ENCODE results near the gene DHRSX.
A peak's percentile ranks its signal among the peaks of the same experiment; 100 is the strongest.
"Not testable (repeated sequence)": the region's sequence is repeated elsewhere in the genome, so short reads cannot be mapped to it uniquely, and the experiment has no call there.

The DHRSX gene

DNA sequence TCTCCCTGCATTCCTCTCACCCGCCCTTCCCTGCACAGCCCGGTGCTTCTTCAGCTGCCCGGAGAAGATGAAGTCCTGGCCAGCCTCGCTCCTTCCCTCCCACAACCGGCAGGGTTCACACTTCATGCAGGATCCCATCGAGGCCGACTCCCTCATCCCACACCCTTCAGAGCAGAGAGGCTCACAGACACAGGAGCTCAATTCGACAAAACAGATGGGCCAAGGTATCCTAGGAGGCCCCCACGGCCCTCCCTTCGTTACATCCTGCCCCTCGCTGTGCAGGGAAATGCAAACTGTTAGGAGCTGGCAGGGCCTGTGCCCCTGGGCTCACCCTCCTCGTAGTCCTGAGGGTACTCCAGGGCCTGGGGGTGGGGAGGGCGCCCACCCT is 238.1 kb downstream of the DHRSX start:
- no peaks in the 10 kb centered on the region for H3K9me3 ChIP-seq (ENCODE audit: low read depth, low read length)
- no peaks in the 10 kb centered on the region for H3K36me3 ChIP-seq (ENCODE audit: insufficient read depth, low read length)
- no peak overlapping the region for H3K9ac ChIP-seq (ENCODE audit: insufficient read length)
- DNase-seq (ENCODE audit: low read depth, low spot score), result no peak
- no peak for TF ChIP-seq POLR2AphosphoS5 (IDR thresholded peaks at IDR 0.05; ENCODE audit: borderline replicate concordance, low read depth, low read length)
- no peak for TF ChIP-seq EZH2 (IDR thresholded peaks at IDR 0.05)
- no peak for TF ChIP-seq FOXP2 (optimal IDR thresholded peaks at IDR 0.05; ENCODE audit: control extremely low read depth, extremely low read length, insufficient read depth)
- no peak overlapping the region for H3K4me3 ChIP-seq
- no peak overlapping the region for H3K27ac ChIP-seq

DNA sequence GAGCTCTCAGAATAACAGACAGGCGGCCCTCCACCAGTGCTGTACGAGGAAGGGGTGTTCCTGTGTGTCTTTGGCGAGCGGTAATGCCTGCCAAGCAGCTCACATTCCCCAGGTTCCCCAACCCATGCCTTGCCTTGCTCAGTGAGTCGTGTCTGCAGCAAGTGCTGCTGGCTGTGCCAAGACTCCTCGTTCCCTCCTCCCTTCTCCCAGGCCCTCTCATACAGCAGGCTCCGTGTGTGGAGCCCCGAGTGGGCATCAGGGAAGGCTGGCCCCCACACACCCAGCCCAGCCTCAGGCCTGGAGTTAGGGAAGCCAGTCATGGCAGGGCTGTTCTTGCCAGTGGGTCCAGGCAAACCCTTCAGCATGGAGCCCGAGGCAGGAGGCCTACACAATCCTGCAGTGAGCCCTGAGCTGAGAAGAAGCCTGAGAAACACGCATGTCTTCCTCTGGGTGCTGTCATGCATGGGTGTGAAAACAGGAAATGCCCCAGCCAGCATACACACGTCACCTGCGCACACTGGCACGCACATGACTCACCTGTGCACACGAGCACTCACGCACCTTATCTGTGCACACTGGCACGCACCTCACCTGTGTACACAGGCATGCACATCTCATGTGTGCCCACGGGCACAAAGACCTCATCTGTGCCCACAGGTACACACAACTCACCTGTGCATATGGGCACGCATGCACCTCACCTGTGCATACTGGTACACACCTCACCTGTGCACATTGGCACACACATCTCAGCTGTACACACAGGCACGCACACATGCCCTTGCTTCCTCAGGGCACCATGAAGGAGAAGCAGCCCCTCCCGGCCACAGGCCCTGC is 238.7 kb downstream of the DHRSX start:
- Histone ChIP-seq H3K27ac (no peak overlapping the region), H3K36me3 (ENCODE audit: insufficient read depth, low read length) (no peaks in the 10 kb centered on the region), H3K9me3 (ENCODE audit: low read depth, low read length) (no peaks in the 10 kb centered on the region), H3K4me3 (no peak overlapping the region), H3K9ac (ENCODE audit: insufficient read length) (no peak overlapping the region)
- TF ChIP-seq POLR2AphosphoS5 (IDR thresholded peaks at IDR 0.05; ENCODE audit: borderline replicate concordance, low read depth, low read length) (no peak), EZH2 (IDR thresholded peaks at IDR 0.05) (no peak), FOXP2 (optimal IDR thresholded peaks at IDR 0.05; ENCODE audit: control extremely low read depth, extremely low read length, insufficient read depth) (no peak)
- DNase-seq (ENCODE audit: low read depth, low spot score), result no peak

DNA sequence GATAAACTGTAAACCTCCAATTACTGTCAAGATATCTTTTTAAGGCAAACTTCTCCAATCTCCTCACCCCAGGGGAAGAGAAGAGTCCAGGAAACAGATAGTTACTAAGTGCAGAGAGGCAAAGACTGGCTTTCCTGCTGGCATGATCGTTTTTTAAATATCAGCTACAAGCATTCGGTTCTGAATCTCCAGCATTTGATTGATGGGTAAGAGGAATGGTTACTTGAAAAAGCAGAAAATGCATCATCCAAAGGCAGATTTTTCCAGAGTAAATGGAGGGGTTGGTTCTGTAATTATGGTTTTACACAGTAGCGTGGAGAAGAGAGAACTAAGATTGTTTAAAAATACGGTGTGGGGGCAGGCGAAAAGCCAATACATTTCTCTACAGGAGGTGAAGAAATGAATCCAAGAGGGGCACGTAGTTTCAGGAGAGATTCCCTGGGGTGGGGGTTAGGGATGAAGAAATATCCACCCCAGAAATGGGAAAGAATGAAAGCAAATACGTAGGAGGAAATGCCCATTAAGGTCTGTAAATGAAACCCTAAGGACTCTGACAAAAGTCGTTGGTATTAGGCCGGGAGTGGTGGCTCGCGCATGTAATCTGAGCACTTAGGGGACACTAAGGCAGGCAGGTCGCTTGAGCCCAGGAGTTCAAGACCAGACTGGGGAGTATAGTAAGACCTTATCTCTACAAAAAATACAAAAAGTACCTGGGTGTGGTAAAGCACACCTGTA is 248.3 kb downstream of the DHRSX start:
- Histone ChIP-seq H3K27ac (no peak overlapping the region), H3K36me3 (ENCODE audit: insufficient read depth, low read length) (no peaks in the 10 kb centered on the region), H3K9ac (ENCODE audit: insufficient read length) (no peak overlapping the region), H3K4me3 (no peak overlapping the region), H3K9me3 (ENCODE audit: low read depth, low read length) (no peaks in the 10 kb centered on the region)
- no peak for DNase-seq (ENCODE audit: low read depth, low spot score)
- TF ChIP-seq EZH2 (IDR thresholded peaks at IDR 0.05), result no peak
- no peak for TF ChIP-seq POLR2AphosphoS5 (IDR thresholded peaks at IDR 0.05; ENCODE audit: borderline replicate concordance, low read depth, low read length)
- TF ChIP-seq FOXP2 (optimal IDR thresholded peaks at IDR 0.05; ENCODE audit: control extremely low read depth, extremely low read length, insufficient read depth), result no peak

DNA sequence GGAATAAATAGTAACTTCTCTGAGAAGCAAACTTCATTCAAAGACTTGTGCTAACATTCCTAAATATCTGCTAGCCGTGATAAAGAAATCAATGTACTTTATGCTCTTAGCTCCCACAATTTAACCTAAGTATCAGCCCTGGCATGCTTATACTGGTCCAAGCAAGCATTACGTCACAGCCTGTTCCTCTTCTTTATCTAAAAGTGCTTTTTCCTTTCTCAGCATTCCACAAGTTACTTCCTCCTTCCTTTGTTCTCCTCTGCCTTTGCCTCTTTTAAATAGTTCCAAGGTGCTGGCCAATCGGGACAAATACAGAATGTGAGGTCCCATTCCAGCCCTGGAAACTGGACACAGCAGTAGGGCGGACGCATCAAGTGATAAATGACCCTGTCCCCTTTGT is 249.6 kb downstream of the DHRSX start:
- no peaks in the 10 kb centered on the region for H3K36me3 ChIP-seq (ENCODE audit: insufficient read depth, low read length)
- no peak overlapping the region for H3K27ac ChIP-seq
- H3K9me3 ChIP-seq (ENCODE audit: low read depth, low read length), result no peaks in the 10 kb centered on the region
- no peak overlapping the region for H3K9ac ChIP-seq (ENCODE audit: insufficient read length)
- DNase-seq (ENCODE audit: low read depth, low spot score), result no peak
- H3K4me3 ChIP-seq, result no peak overlapping the region
- TF ChIP-seq POLR2AphosphoS5 (IDR thresholded peaks at IDR 0.05; ENCODE audit: borderline replicate concordance, low read depth, low read length) (no peak), EZH2 (IDR thresholded peaks at IDR 0.05) (no peak), FOXP2 (optimal IDR thresholded peaks at IDR 0.05; ENCODE audit: control extremely low read depth, extremely low read length, insufficient read depth) (no peak)

DNA sequence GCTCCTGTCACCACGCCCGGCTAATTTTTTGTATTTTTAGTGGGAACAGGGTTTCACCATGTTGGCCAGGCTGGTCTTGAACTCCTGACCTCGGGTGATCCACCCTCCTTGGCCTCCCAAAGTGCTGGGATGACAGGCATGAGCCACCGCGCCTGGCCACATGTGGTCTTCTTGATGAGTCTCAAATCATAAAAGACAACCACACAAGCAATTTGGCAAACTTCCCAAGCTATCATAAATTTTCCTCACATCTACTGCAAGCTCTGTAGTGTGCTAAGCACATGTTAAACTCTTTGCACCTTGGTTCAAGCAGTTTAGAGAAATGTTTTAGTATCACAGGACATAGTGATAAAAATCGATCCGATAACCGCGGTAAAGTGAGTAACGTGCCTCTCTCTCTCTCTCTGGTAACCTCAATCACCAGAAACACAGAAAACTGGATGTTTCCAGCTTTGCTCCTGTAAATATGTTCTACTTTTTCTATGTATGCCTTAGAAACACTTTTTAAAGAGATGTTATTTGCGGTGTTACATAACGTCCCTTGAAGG is 256.8 kb downstream of the DHRSX start:
- TF ChIP-seq EZH2 (IDR thresholded peaks at IDR 0.05) (no peak), POLR2AphosphoS5 (IDR thresholded peaks at IDR 0.05; ENCODE audit: borderline replicate concordance, low read depth, low read length) (no peak), FOXP2 (optimal IDR thresholded peaks at IDR 0.05; ENCODE audit: control extremely low read depth, extremely low read length, insufficient read depth) (no peak)
- Histone ChIP-seq H3K9me3 (ENCODE audit: low read depth, low read length) (no peaks in the 10 kb centered on the region), H3K9ac (ENCODE audit: insufficient read length) (no peak overlapping the region), H3K27ac (peak overlapping the region; percentile 61; the same call in 1 of the 2 replicates), H3K4me3 (peak overlapping the region; percentile 53), H3K36me3 (ENCODE audit: insufficient read depth, low read length) (no peaks in the 10 kb centered on the region)
- peak; percentile 63 for DNase-seq (ENCODE audit: low read depth, low spot score)

DNA sequence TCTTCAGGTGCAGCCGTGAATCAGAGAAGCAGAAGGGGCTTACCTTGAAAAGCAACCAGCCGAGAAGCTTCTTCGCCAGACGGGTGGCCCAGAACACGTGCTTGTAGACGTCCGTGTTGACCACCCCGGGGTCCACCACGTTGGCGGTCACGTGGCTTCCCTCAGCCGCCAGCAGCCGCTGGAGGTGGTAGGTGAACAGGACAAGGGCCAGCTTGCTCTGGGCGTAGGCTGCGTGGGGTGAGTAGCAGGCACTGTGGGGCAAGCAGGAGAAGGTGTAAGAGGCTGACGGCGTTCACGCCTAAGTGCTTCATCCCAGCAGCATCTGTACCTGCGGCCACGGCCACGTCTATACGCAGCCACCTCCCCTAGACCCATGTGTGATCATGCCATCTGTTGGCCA is 257.8 kb downstream of the DHRSX start:
- no peaks in the 10 kb centered on the region for H3K9me3 ChIP-seq (ENCODE audit: low read depth, low read length)
- TF ChIP-seq EZH2 (IDR thresholded peaks at IDR 0.05), result no peak
- TF ChIP-seq FOXP2 (optimal IDR thresholded peaks at IDR 0.05; ENCODE audit: control extremely low read depth, extremely low read length, insufficient read depth), result no peak
- no peak for TF ChIP-seq POLR2AphosphoS5 (IDR thresholded peaks at IDR 0.05; ENCODE audit: borderline replicate concordance, low read depth, low read length)
- no peak for DNase-seq (ENCODE audit: low read depth, low spot score)

DNA sequence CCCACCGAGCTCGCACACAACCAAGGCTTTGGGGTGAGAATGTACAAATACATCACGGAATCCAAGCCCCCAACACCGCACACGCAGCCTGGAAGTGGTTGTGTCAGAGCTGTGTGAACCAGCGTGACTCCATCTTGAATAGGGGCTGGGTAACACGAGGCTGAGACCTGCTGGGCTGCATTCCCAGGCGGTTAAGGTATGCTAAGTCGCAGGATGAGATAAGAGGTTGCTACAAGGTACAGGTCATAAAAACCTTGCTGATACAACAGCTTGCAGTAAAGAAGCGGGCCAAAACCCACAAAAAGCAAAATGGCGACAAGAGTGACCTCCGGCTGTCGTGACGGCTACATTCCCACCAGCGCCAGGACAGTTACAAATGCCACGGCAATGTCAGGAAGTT is 258.4 kb downstream of the DHRSX start:
- H3K9ac ChIP-seq (ENCODE audit: insufficient read length), result no peak overlapping the region
- H3K9me3 ChIP-seq (ENCODE audit: low read depth, low read length), result no peaks in the 10 kb centered on the region
- H3K27ac ChIP-seq, result no peak overlapping the region
- H3K4me3 ChIP-seq, result no peak overlapping the region
- no peak for DNase-seq (ENCODE audit: low read depth, low spot score)
- H3K36me3 ChIP-seq (ENCODE audit: insufficient read depth, low read length), result no peaks in the 10 kb centered on the region
- TF ChIP-seq FOXP2 (optimal IDR thresholded peaks at IDR 0.05; ENCODE audit: control extremely low read depth, extremely low read length, insufficient read depth), result no peak
- TF ChIP-seq EZH2 (IDR thresholded peaks at IDR 0.05), result no peak
- TF ChIP-seq POLR2AphosphoS5 (IDR thresholded peaks at IDR 0.05; ENCODE audit: borderline replicate concordance, low read depth, low read length), result no peak

More for the DNA sequence above, 257.8 kb downstream of the DHRSX start:
- Histone ChIP-seq H3K36me3 (ENCODE audit: insufficient read depth, low read length) (no peaks in the 10 kb centered on the region), H3K27ac (no peak overlapping the region), H3K9ac (ENCODE audit: insufficient read length) (no peak overlapping the region), H3K4me3 (no peak overlapping the region)

DNA sequence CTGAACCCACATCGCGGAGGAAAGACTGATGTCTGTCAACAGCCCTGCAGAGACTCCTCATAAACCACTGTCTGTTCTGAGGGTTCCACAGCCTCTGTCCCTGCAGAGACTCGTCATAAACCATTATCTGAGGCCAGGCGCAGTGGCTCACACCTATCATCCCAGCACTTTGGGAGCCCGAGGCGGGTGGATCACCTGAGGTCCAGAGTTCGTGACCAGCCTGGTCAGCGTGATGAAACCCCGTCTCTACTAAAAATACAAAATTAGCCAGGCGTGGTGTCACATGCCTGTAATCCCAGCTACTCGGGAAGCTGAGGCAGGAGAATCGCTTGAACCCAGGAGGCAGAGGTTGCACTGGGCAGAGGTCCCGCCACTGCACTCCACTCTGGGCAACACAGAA is 259.3 kb downstream of the DHRSX start:
- DNase-seq (ENCODE audit: low read depth, low spot score); H3K27ac ChIP-seq; H3K4me3 ChIP-seq; H3K36me3 ChIP-seq (ENCODE audit: insufficient read depth, low read length); H3K9me3 ChIP-seq (ENCODE audit: low read depth, low read length); H3K9ac ChIP-seq (ENCODE audit: insufficient read length): not testable (repeated sequence)

DNA sequence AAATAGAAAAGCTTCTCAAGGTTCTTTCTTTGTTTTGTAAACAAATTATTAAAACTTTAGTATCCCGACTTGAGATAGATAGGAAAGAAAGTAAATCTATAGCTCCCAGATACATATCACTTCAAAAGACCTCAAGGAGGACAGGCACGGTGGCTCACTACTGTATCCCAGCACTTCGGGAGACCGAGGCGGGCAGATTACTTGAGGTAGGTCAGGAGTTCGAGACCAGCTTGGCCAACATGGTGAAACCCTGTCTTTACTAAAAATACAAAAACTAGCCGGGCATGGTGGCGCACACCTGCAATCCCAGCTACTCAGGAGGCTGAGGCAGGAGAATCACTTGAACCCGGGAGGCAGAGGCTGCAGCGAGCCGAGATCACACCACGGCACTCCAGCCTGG is 260.0 kb downstream of the DHRSX start:
- not testable (repeated sequence) for H3K4me3 ChIP-seq; H3K9ac ChIP-seq (ENCODE audit: insufficient read length); H3K9me3 ChIP-seq (ENCODE audit: low read depth, low read length); H3K27ac ChIP-seq; DNase-seq (ENCODE audit: low read depth, low spot score); H3K36me3 ChIP-seq (ENCODE audit: insufficient read depth, low read length)

All from SK-N-MC (cell line).